ENCODE measurements around the gene ERMAP. TPM values are rescaled to one million over a fixed set of nuclear protein-coding genes. Genes with fewer than 3 reads are reported as not detected.

ERMAP gene, protein sequence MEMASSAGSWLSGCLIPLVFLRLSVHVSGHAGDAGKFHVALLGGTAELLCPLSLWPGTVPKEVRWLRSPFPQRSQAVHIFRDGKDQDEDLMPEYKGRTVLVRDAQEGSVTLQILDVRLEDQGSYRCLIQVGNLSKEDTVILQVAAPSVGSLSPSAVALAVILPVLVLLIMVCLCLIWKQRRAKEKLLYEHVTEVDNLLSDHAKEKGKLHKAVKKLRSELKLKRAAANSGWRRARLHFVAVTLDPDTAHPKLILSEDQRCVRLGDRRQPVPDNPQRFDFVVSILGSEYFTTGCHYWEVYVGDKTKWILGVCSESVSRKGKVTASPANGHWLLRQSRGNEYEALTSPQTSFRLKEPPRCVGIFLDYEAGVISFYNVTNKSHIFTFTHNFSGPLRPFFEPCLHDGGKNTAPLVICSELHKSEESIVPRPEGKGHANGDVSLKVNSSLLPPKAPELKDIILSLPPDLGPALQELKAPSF
- total RNA-seq: 8.8 and 9.7 TPM in 2 replicates

DNA sequence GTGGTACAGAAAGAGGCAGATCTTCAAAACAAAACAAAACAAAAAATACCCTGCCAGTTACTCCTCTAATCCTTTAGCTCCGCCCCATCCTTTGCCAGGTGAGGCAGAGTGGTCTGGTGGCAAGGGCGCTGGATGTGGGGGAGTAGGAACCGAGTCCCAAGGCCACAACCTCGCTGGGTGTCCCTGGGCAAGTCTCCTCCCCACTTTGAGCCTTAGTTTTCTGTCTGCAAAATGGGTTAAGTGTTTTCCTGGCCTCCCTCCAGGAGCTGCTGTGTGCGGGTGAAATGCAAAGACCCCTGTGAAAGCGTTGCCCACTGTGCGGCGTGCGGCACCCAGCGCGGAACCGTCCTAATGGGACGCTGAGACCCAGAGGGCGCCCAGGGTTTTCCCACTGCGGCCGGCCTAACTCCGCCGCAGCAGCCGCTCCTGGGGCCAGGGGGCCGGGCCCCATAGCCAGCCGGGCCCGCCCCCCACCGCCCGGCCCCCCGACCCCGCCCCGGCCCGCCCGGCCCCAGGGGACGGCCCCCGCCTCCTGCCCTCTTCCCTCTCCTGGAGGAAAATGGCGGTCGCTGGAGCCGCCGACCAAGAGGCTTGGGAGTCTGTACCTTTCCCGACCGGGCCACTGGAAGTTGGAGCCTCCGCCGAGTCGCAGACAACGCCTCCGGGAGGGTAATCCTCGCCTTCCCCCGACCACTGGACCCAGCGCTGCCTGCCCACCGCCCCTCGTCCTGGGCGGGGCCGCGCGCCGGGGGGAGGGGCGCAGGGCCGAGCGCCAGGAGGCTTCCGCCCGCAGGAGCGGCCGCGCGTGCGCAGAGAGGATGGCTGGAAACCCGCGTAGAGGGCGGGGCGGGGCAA is at the start of gene ERMAP, which contains the start of gene SVBP:
TSS of gene ERMAP (plus strand) at position 538 of the 855 bp plus-strand sequence. CDS start 13,327 bp downstream, outside the sequence.
TSS of gene SVBP (minus strand) at position 813 of the 855 bp plus-strand sequence. CDS start 853 bp downstream, outside the sequence.
- peak; percentile 92 for DNase-seq

DNA sequence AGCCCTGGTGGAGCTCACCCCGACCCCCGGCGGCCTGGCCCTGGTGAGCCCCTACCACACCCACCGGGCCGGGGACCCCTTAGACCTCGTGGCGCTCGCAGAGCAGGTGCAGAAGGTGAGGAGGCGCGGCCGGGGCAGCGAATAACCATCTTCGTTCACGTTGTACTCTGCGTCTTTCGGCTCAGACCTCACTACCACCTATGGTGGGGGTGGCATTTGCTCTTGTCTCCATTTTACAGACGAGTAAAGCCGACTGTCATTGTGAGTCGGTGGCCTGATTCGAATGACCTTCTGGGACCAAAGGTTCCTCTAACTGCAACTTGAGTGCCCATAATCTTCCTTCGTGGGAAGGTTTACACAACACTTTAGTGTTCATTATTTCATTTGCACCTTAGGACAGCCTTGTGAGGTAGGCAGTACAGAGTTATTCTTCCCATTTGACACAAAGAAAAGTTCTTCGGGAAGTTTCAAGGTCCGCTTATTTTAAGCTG is 49.4 kb upstream of the ERMAP start:
- no peak for DNase-seq

DNA sequence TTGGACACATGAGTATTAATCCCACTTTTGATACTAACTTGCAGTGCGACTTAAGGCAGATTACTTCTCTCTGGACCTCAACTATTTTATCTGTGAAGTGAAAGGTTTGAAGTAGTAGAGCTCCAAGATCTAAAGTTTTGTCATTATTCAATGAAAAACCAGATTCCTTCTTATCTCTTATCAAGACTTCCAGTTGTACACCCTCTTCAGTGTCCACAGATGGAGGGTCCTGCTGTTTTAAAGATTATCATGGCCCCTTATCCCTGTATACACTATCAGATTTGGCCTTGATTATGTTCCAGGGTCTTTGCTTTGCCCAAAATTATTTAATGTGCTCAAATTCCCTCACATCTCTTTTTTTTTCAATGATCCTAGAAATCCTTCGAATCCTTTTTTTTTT is 48.8 kb upstream of the ERMAP start:
- no peak for DNase-seq

DNA sequence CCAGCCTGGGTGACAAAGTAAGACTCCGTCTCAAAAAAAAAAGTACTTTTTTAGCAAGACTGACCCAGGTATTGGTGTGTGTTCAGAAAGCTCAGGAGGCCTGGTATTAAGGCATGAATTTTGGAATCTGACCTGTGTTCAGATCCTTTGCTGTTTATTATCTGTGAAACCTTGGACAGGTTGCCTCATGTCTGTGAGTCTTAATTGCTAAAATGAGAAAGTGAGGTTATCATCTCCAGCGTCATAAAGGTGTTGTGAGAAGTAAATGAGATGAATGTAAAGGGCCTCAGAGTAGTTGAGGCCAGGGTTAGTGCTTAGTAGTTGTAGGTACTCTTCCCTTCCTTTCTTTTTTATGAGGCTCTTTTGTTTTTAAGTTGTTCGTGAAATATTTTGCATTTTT is 47.1 kb upstream of the ERMAP start:
- no peak for DNase-seq

DNA sequence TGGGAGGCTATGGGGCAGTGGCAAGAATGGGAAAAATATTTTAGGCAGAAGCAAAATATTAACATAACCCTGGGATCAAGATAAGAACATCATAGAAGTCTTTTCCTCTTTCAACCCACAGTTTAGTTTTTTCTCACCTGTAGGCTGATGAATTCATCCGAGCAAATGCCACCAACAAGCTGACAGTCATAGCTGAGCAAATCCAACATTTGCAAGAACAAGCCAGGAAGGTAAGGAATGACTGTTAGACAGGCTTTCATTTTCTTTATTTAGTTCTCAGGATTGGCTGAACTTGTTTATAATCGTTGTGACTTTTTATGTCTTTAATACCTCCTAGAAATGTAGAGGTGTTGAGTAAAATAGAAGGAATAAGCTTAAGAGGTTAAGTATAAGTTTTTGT is 43.5 kb upstream of the ERMAP start:
- no peak for DNase-seq

DNA sequence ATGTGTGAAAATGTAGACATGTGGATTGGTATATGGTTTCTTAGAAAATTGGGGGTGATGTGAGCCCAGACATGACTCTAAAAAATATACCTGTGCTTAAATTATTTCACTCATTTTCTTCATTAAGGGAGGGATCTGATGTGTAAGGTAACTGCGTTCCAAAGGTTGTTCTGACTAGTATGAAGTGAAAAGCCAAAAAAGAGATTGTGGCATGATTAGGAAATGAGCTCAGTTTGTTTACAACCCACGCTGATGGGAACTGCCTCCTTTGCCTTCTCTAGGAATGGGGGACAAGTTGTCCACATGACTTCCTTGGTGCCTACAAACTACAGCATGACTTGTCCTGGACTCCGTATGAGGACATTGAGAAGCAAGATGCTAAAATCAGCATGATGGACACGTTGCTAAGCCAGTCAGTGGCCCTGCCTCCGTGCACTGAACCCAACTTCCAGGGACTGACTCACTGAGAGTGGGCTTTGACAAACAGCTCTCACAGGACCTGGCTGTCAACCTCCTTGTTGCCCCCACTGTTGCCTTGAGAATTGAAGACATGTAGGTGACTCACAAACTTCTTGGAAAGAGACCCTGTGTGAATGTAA is 41.9 kb upstream of the ERMAP start:
- no peak for DNase-seq

DNA sequence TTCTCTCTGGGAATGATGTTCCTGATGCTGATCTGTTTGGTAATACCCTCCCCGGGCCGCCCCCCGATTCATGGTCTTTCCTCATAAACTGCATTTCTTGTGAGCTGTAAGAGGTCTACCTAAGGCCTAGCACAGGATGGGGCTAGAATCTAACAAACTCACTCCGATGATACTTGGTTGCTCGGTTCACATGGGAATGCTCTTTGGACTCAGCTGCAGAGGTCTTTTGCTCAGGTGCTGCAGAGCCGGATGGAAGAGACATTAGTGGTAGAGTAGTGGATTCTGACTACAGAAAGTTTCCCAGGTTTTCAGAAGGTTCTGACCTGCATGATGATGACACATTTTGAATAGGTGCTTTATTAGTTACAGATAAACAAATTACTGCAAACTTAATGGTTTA is 40.4 kb upstream of the ERMAP start:
- DNase-seq: no peak

DNA sequence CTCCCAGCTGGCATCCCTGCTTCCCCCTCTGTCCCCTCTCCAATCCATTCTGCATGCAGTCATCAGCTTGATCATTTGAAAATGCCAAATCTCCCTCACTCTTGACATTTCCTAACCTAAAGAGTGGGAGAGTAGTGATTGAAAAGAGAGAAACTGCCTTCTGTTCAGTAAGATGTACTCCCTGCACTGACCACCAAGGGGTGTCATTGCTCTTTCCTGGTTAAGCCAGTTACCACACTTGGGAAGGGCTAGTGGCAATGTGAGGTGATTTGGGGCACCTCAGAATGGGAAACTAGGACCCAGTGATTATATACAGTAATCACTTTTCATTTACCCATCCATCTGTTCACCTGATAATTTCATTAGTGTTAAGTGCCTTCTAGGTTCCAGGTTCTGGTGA is 39.1 kb upstream of the ERMAP start:
- DNase-seq: peak; percentile 71

DNA sequence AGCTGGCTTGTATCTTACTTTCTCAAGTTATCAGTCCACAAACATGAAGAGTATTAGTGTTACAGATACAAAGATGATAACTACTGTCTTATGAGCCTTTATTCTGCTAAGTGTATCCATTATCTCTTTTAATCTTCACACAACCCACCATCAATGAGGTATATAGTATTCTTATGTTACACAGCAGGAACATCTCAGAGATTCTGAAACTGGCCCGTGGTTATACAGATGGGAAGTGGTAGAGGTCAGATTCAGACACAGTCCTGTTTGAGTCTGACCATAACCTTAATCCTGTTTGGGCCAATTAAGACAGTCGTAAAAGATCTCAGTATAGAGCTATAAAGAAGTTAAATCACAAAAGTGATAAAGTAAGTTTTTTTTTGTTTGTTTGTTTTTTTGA is 37.2 kb upstream of the ERMAP start:
- DNase-seq: no peak

DNA sequence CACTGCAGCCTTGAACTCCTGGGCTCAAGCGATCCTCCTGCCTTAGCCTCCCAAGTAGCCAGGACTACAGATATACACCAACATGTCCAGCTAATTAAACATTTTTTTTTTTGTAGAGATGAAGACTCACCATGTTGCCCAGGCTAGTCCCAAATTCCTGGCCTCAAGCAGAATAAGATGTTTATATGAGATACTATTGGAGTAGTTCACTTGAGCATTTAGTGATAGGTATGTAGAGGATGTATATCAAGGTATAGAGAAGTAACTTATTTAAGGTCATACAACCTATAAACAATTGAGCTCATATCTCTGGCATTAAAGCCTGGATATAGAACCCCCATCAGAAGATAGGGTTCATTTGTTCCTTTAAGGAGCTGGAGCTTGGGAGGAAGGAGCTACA is 36.7 kb upstream of the ERMAP start:
- DNase-seq: no peak

DNA sequence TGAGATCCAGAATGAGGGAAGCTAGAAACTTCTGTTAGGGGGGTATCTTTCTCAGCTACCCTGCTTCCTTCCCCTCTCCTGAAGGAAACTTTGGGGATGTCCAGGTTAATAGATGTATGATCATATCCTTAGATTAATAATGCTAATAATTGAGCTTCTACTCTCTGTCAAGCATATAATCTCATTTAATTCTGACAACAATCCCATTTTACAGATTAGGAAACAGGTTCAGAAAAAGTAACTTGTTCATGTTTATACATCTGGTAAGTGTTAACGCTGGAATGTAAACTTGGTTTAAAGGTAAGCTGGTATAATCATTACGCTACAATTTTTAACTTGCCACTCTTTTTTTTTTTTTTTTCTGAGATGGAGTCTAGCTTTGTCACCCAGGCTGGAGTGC is 33.8 kb upstream of the ERMAP start:
- DNase-seq: no peak

DNA sequence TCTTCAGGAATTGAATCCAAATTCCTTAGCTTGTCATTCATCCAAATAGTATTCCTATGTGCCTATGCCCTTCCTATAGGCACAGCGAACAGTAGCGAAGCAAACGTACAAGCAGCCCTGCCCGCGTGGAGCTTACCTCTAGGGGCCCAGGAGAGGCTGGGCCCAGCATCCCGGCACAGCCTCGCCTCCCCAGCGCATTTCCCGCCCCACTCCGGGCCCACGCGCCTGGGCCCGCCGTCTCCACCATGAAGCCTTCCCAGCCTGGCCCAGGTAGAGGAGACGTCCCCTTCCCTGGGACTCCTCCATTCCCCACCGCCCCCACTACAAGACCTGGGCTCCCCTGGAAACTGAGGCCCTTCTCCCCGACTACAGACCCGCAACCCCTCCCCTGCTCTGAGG is 32.4 kb upstream of the ERMAP start:
- DNase-seq: no peak

DNA sequence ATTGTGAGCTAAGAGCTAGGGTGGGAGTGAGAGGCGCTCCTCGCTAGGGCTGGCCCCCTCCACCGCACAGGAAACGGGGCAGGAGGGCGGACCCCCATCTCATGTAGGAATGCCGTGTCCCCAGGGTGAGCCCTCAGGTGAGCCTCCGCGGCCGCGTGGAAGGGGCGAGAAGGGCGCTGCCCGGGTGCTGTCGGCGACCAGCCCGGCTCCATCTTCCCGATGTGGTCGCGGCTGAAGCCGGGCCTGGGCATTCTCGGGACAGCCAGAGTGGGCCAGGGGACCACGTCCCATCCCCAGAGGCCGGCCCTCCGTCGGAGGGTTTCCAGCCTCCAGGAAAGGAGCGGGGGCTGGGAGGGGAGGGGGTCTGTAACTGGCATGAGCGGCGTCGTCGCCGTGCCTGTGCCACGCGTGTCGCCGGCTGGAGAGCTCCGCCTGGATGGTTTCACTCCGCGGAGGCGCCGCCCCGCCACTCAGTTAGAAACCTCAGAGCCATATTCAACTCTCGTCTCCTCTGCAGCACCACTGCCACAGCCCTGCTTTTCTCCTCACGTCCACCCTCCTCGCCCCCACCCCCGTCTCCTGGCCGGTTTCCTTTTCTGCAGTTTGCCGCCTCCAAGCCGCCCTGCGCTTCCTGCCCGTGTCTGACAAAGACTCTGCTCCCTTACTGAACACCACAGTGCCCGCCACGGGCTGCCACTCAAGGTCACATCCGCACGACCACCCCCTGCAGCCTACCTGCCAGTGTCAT is 31.8 kb upstream of the ERMAP start, which contains the start of gene TMEM269:
TSS of gene TMEM269 (plus strand) at position 46 of the 748 bp plus-strand sequence. CDS start 4,903 bp downstream, outside the sequence.
- DNase-seq: peak; percentile 44

DNA sequence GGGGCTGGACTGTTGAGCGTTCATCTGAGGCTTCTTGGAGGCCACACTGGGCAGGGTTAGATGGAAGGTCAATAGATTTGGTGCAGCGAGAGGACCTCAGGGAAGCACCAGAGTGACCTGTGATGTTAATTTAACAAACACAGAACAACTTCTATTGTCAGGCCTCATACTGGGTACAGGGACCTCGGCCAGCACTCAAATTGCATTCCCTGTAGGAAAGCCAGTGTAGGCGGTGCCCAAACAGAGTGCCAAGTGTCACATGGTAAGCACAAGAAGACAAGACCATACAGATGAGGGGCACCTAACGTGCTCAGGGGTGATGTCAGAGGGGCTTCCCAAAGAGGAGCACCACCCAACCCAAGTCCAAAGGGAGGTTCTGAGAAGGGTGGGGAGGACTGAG is 30.8 kb upstream of the ERMAP start:
- DNase-seq: no peak

DNA sequence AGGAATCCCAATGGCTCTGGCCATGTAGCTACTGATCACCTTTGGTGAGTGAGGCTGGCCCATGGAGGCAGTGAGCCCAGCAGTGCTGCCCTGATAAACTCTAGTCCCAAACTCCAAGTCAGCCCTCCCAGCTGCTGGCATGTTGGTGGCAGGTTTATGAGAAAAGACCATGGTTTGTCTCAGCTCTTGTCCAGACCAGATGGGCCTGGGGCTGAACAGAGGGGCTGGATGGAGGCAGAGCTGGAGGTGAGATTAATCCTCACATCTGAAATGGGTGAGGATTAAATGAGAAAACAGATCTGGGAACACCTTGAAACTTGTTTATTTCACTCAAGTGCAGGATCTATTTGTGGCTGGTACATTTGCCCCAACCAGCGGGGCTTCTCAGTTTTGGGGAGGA is 28.9 kb upstream of the ERMAP start:
- DNase-seq: no peak

DNA sequence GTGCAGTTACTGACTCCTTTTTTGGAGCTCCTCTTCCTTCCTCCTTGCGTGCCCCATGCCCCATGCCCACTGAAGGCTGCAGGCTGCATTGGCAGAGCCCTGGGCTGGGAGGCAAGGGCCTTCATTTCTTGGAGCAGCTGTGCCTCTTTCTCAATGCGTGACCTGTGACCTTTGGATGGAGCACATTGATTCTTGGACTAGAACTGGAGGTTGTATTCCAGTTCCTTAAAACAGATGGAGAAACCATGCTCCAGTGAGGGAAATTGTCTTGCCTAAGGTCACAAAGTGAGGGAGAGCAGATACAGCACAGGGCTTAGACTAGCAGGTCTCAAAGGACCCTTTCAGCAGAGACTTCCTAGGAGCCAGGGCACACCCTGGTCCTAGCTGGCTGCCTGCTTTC is 23.1 kb upstream of the ERMAP start:
- no peak for DNase-seq

DNA sequence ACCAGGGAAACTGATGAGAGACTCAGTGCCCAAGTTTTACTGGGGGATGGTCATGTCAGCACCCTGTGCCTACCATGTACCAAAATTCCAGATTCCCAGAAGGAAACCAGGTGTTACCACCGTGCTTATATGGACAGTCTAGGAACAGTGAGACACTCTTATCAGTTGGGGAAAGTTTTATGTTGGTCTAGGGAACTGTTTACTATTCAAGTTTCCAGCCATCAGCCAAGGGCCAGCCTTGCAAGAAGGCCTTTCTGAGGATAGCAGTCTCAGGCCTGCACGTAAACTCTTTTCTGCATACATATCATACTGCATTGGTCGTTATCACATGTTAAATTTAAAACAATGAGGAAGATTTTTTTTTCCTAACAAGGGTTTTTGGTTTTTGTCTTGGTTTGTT is 19.5 kb upstream of the ERMAP start:
- DNase-seq: no peak

DNA sequence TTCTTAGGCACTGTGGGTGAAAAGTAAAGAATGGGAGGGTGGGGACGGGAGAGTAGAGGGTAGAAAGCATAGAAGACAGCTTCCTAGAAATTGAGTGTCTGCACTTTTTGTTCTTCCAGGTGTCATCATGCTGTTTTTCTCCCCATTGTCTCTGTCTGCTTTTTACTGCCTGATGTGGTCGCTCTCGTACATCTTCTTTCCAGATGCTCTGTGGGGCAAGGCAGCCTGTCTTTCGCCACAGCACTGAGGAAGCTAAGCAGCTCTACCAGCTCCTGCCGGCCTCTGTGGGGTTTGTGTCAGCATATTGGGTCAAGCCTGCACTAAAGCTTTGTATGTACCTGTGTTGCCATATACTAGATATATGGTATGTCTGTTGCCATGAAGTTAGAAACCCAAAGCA is 18.9 kb upstream of the ERMAP start:
- no peak for DNase-seq

DNA sequence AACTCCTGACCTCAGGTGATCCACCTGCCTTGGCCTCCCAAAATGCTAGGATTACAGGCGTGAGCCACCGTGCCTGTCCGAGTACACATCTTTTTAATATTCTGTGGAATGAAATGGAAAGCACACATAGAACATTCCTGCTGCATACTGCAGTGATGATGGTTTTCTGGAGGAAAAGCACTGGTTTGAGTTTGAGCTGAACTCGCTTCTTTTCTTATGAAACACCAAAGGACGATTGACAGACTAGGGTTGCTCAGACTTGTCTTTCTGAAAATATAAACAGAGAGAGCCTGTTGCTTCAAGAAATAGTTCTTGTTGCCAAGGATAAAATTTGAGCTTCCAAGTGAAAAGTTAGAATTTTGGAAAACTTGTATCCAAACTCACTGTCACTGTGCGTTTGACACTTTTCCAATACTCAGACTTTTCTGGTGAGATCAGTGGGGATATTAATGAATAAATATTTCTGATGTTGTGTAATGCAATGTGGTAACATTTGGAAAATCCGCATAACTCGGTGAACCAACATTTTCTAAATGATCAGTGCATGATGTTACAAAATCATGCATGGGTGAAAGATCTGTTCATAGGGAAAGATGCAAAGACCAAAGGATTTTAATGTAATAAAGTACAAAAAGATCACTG is 15.0 kb upstream of the ERMAP start:
- DNase-seq: no peak

DNA sequence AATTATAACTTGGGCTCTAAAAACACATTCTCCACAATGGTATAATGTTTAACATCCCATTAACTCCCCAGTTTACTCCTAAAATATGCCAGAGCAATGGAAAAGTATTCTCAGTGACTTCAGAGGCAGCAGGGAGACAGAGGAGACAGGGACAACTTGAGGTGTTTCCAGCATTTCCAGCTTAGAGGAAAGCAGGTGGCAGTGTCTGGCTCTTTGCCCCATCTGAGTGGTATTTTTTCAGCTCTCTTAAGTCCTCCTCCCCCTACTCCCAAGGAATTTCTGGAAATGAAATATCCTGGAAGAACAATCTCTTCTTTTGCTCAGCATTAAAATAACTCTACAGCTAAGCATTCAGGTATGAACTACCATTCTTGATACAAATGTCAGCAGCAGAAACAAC is 10.8 kb upstream of the ERMAP start:
- DNase-seq: no peak

DNA sequence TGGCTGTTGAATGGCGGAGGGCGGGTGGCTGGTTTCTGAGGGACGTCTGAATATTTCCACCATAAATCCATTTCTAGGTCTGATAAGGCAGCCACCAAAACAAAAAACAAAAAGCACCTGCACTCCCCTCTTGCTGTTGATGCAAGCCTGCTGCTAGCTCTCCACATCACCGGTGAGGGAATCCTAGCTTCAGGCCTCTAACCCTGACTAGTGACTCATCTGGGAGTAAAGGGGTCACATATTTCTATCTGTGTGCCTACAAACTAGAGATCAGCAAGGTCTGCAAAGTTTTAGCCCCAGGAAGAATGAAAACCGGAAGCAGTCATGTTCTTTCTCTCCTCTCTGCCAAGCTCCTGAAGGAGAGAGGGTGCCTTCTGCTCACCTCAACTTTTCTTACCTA is 10.3 kb upstream of the ERMAP start:
- no peak for DNase-seq

Data from dermis blood vessel endothelial cell (primary cell).